BJ (cell line): ENCODE measurements around the gene PPP1R14C. TPM values are rescaled to one million over a fixed set of nuclear protein-coding genes. Genes with fewer than 3 reads are reported as not detected.

Experiments used
- CTCF ChIA-PET: fragments of 350-600 bp; formaldehyde crosslinking; extraction: SDS; loops from one replicate; lab custom pipeline; 2021; ENCODE audit warnings: antibody characterized with exemption, inconsistent platforms; lab: Yijun Ruan, JAX
- POLR2A ChIA-PET: fragments of 300-600 bp; sonication (Branson Sonifier 250); formaldehyde crosslinking; extraction: SDS; loops from one replicate; lab custom pipeline; 2021; ENCODE audit warnings: antibody characterized with exemption; lab: Charles Lee
- DNase-seq: peaks from one replicate; pipeline ENCODE4 v3.0.0-alpha.2; 2011; ENCODE audit warnings: low read depth
- H3K27me3 ChIP-seq: 2 replicates; pipeline ENCODE4 v1.6.0; 2011; ENCODE audit warnings: low read length; ENCODE audit not compliant: control insufficient read depth, insufficient read depth
- H3K36me3 ChIP-seq: 2 replicates; pipeline ENCODE4 v1.5.1; 2011; ENCODE audit warnings: low read length; ENCODE audit not compliant: control insufficient read depth, insufficient read depth
- H3K4me3 ChIP-seq: 2 replicates; pipeline ENCODE4 v1.5.1; 2011; ENCODE audit warnings: low read depth, mild to moderate bottlenecking, control low read depth, low read length
- CTCF ChIP-seq: IDR thresholded peaks from 2 replicates; pipeline ENCODE4 v1.5.1; 2011; ENCODE audit warnings: low read depth, mild to moderate bottlenecking, control low read depth, inconsistent platforms, low read length, moderate library complexity; ENCODE audit not compliant: insufficient read depth
- polyA plus RNA-seq: library from polyadenylated mRNA; depleted of rRNA; stranded (reverse); fragments of >200 nt; gene quantifications from 2 replicates; pipeline ENCODE4 v1.2.3, GENCODE V29; 2011

Gene PPP1R14C
- polyA plus RNA-seq, 1 experiment, result 0.05 TPM

GRCh38 chr6:150270330-150271052 lies 127.6 kb downstream of the PPP1R14C start:
- no peak overlapping the region for H3K4me3 ChIP-seq
- no peak for DNase-seq
- ChIA-PET CTCF (interaction anchor here (0.8 to 1.5 kb wide), 2 partner anchors 26 to 64 kb away, joined by 3 to 4 read pairs; no protein-coding TSS in a partner anchor), POLR2A (no interaction called here)
- H3K27me3 ChIP-seq, result no peaks in the 10 kb centered on the region; the same call in 1 of the 2 replicates
- no peak for TF ChIP-seq CTCF
- no peaks in the 10 kb centered on the region for H3K36me3 ChIP-seq

GRCh38 chr6:150271172-150271500 lies 128.3 kb downstream of the PPP1R14C start:
- Histone ChIP-seq H3K36me3 (no peaks in the 10 kb centered on the region), H3K27me3 (no peaks in the 10 kb centered on the region; the same call in 1 of the 2 replicates), H3K4me3 (no peak overlapping the region)
- DNase-seq, result no peak
- no peak for TF ChIP-seq CTCF
- ChIA-PET CTCF (interaction anchor here (0.8 kb wide), 1 partner anchor 64 kb away, joined by 4 read pairs; no protein-coding TSS in a partner anchor), POLR2A (no interaction called here)

- no peaks in the 10 kb centered on the region for H3K36me3 ChIP-seq
- H3K4me3 ChIP-seq, result no peak overlapping the region
- no peaks in the 10 kb centered on the region; the same call in 1 of the 2 replicates for H3K27me3 ChIP-seq
- DNase-seq, result no peak
- ChIA-PET CTCF (no interaction called here), POLR2A (no interaction called here)
- TF ChIP-seq CTCF, result no peak
Observed at GRCh38 chr6:150271501-150272263, 128.8 kb downstream of the PPP1R14C start.

GRCh38 chr6:150272264-150272975 lies 129.6 kb downstream of the PPP1R14C start:
- no peak for DNase-seq
- H3K27me3 ChIP-seq, result no peaks in the 10 kb centered on the region; the same call in none of the 2 replicates
- CTCF ChIA-PET, result no interaction called here

More at GRCh38 chr6:150272264-150272975, 129.6 kb downstream of the PPP1R14C start:
- TF ChIP-seq CTCF, result no peak
- Histone ChIP-seq H3K36me3 (no peaks in the 10 kb centered on the region), H3K4me3 (no peak overlapping the region)
- POLR2A ChIA-PET, result no interaction called here
